Tibial artery (tissue), 4 donors: ENCODE results near the gene RIN3.

Experiments used
- DNase-seq, 2 donors: peaks; one replicate each; pipeline ENCODE4 v3.0.0-alpha.2; 2019
- H3K27ac ChIP-seq, 2 donors: fragments of 200-600 bp; sonication (generic) in 1 of 2; 1 replicate in 1 of 2; 2 replicates in 1 of 2; pipeline ENCODE4 v1.5.1; 2018 to 2019; ENCODE audit warnings: mild to moderate bottlenecking in 1 of 2
- H3K27me3 ChIP-seq, 2 donors: fragments of 200-600 bp; sonication (generic) in 1 of 2; one replicate each; pipeline versions ENCODE4 v1.5.1 to v1.6.0; 2016 to 2019
- H3K36me3 ChIP-seq, 3 donors: fragments of 200-600 bp; sonication (generic) in 2 of 3; one replicate each; pipeline ENCODE4 v1.5.1; 2016 to 2019; ENCODE audit warnings: mild to moderate bottlenecking in 2 of 3
- H3K4me1 ChIP-seq, 4 donors: fragments of 200-600 bp; sonication (generic) in 2 of 4; 1 replicate in 3 of 4; 2 replicates in 1 of 4; pipeline ENCODE4 v1.5.1; 2016 to 2019
- H3K4me3 ChIP-seq, 2 donors: fragments of 200-600 bp; sonication (generic) in 1 of 2; 1 replicate in 1 of 2; 2 replicates in 1 of 2; pipeline ENCODE4 v1.5.1; 2018 to 2019; ENCODE audit warnings: mild to moderate bottlenecking in 2 of 2
- H3K9me3 ChIP-seq, 3 donors: fragments of 200-600 bp; sonication (generic) in 1 of 3; one replicate each; pipeline ENCODE4 v1.5.1; 2016 to 2019
- CTCF ChIP-seq, 2 experiments: fragments of 200-600 bp in 1 of 2; fragments of 450-650 bp in 1 of 2; IDR thresholded peaks; one replicate each; pipeline ENCODE4 v1.5.1; 2017 to 2019; ENCODE audit warnings: antibody characterized with exemption in 2 of 2, mild to moderate bottlenecking in 1 of 2, moderate library complexity in 1 of 2
- intact Hi-C: fragments of 100-400 bp; cut with DNase I; formaldehyde crosslinking; loops from one replicate; pipeline ENCODE4 v1.15.0; 2023; ENCODE audit warnings: low total_unique reads

The RIN3 gene

GRCh38 chr14:92557544-92557912 is 43.9 kb downstream of the RIN3 start:
- H3K36me3 ChIP-seq = peaks cover 12 to 31% (median 16%) of the 10 kb centered on the region in 3 donors
- H3K4me3 ChIP-seq = no peak overlapping the region
- H3K4me1 ChIP-seq = peaks cover 0 to 16% (median 11%) of the 10 kb centered on the region in 4 donors
- TF ChIP-seq CTCF (IDR thresholded peaks at IDR 0.05) = no peak
- H3K9me3 ChIP-seq = no peaks in the 10 kb centered on the region
- no peak for DNase-seq
- H3K27me3 ChIP-seq = no peaks in the 10 kb centered on the region
- intact Hi-C loops = no loop called here
- H3K27ac ChIP-seq = no peak overlapping the region

GRCh38 chr14:92558319-92558718 is 44.7 kb downstream of the RIN3 start:
- TF ChIP-seq CTCF (IDR thresholded peaks at IDR 0.05) = no peak
- Histone ChIP-seq H3K27ac (no peak overlapping the region), H3K4me1 (peaks cover 0 to 16% (median 14%) of the 10 kb centered on the region in 4 donors), H3K27me3 (no peaks in the 10 kb centered on the region), H3K9me3 (no peaks in the 10 kb centered on the region), H3K36me3 (peaks cover 12 to 31% (median 16%) of the 10 kb centered on the region in 3 donors), H3K4me3 (no peak overlapping the region)
- intact Hi-C loops = no loop called here
- no peak for DNase-seq

GRCh38 chr14:92559486-92559885 is 45.9 kb downstream of the RIN3 start:
- no peak for DNase-seq

GRCh38 chr14:92560106-92560865 is 46.7 kb downstream of the RIN3 start:
- Histone ChIP-seq H3K27ac (no peak overlapping the region), H3K9me3 (no peaks in the 10 kb centered on the region), H3K4me1 (peaks cover 0 to 25% (median 18%) of the 10 kb centered on the region in 4 donors), H3K36me3 (peaks cover 12 to 31% (median 16%) of the 10 kb centered on the region in 3 donors), H3K27me3 (no peaks in the 10 kb centered on the region), H3K4me3 (no peak overlapping the region)
- no peak for DNase-seq
- intact Hi-C loops = no loop called here
- TF ChIP-seq CTCF (IDR thresholded peaks at IDR 0.05) = no peak

More at GRCh38 chr14:92559486-92559885, 45.9 kb downstream of the RIN3 start:
- H3K9me3 ChIP-seq = no peaks in the 10 kb centered on the region
- intact Hi-C loops = no loop called here
- H3K4me1 ChIP-seq = peaks cover 0 to 17% (median 13%) of the 10 kb centered on the region in 4 donors
- peaks cover 12 to 31% (median 16%) of the 10 kb centered on the region in 3 donors for H3K36me3 ChIP-seq
- H3K27me3 ChIP-seq = no peaks in the 10 kb centered on the region
- H3K27ac ChIP-seq = no peak overlapping the region
- no peak overlapping the region for H3K4me3 ChIP-seq
- TF ChIP-seq CTCF (IDR thresholded peaks at IDR 0.05) = no peak

GRCh38 chr14:92561906-92562479 is 48.4 kb downstream of the RIN3 start:
- no peaks in the 10 kb centered on the region for H3K9me3 ChIP-seq
- H3K4me1 ChIP-seq = peaks cover 0 to 31% (median 21%) of the 10 kb centered on the region in 4 donors

More at GRCh38 chr14:92561906-92562479, 48.4 kb downstream of the RIN3 start:
- no peaks in the 10 kb centered on the region for H3K27me3 ChIP-seq
- no peak overlapping the region for H3K27ac ChIP-seq
- peaks cover 19 to 25% (median 23%) of the 10 kb centered on the region in 3 donors for H3K36me3 ChIP-seq
- no peak for DNase-seq
- TF ChIP-seq CTCF (IDR thresholded peaks at IDR 0.05) = no peak
- no peak overlapping the region for H3K4me3 ChIP-seq
- intact Hi-C loops = no loop called here
